H1 (cell line): ENCODE data around the gene CPXM1. TPM values are rescaled to one million over a fixed set of nuclear protein-coding genes. Genes with fewer than 3 reads are reported as not detected.

Experiments used
- E2F6 ChIP-seq: IDR thresholded peaks from 2 replicates; pipeline ENCODE4 v1.6.1; 2012; ENCODE audit warnings: inconsistent platforms
- EZH2 ChIP-seq: fragments of 200-600 bp; sonication (generic); IDR thresholded peaks from 2 replicates; pipeline ENCODE4 v1.7.1; 2012; ENCODE audit warnings: low read depth, mild to moderate bottlenecking, moderate library complexity, low read length, inconsistent platforms; ENCODE audit not compliant: severe bottlenecking
- RNF2 ChIP-seq: fragments of 200-900, 300-1000 bp; sonication (generic); IDR thresholded peaks from 2 replicates; pipeline ENCODE4 v1.7.1; 2016; ENCODE audit warnings: borderline replicate concordance, low read depth, mild to moderate bottlenecking, antibody characterized with exemption, low read length; ENCODE audit not compliant: poor library complexity, severe bottlenecking; ENCODE audit errors: missing control alignments
- TBP ChIP-seq: IDR thresholded peaks from 2 replicates; pipeline ENCODE4 v1.6.1; 2011; ENCODE audit warnings: low read depth, low read length, improper control_type of control experiment
- polyA plus RNA-seq, 7 experiments: library from polyadenylated mRNA; depleted of rRNA in 3 of 7; stranded (reverse) in 5 of 7; unstranded in 2 of 7; fragments of >200 nt in 5 of 7; fragments of 200-250 nt in 2 of 7; gene quantifications; 1 replicate in 5 of 7; 2 replicates in 1 of 7; 4 replicates in 1 of 7; pipeline versions ENCODE4 v1.2.1 to v1.2.3, GENCODE V29; 2011 to 2013; ENCODE audit warnings: missing spikeins in 2 of 7, mixed read lengths in 2 of 7
- total RNA-seq: library from RNA; stranded (reverse); fragmentation: NEBNext Ultra II Directional; extraction: Animal tissue kit (Norgen Biotek cat#: 25700); gene quantifications from 2 replicates; pipeline ENCODE4 v1.2.1, GENCODE V29; 2021
- TF ChIP-seq, protein P1 (sequence below): IDR thresholded peaks from 2 replicates; pipeline ENCODE4 v1.6.1; 2011; ENCODE audit warnings: low read length, improper control_type of control experiment
- TF ChIP-seq, protein P2 (sequence below): fragments of 300-600 bp; sonication (generic); IDR thresholded peaks from 2 replicates; pipeline ENCODE4 v1.7.1; 2012; ENCODE audit warnings: low read length, moderate library complexity, mild to moderate bottlenecking, inconsistent platforms; ENCODE audit not compliant: insufficient replicate concordance

Gene CPXM1
- total and polyA plus RNA-seq, 2 of the 8 experiments (the other 6 are each of a cell fraction or from before 2014, with no cell fraction given): 31.3 to 81.9 TPM

GRCh38 chr20:2820896-2821869 is 20.8 kb upstream of the CPXM1 start (continued):
- TF ChIP-seq RNF2 (no peak), TBP (no peak), EZH2 (peak; percentile 78), E2F6 (peak; percentile 71)
- TF ChIP-seq, protein P1, sequence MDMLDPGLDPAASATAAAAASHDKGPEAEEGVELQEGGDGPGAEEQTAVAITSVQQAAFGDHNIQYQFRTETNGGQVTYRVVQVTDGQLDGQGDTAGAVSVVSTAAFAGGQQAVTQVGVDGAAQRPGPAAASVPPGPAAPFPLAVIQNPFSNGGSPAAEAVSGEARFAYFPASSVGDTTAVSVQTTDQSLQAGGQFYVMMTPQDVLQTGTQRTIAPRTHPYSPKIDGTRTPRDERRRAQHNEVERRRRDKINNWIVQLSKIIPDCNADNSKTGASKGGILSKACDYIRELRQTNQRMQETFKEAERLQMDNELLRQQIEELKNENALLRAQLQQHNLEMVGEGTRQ: no peak
- TF ChIP-seq, protein P2, sequence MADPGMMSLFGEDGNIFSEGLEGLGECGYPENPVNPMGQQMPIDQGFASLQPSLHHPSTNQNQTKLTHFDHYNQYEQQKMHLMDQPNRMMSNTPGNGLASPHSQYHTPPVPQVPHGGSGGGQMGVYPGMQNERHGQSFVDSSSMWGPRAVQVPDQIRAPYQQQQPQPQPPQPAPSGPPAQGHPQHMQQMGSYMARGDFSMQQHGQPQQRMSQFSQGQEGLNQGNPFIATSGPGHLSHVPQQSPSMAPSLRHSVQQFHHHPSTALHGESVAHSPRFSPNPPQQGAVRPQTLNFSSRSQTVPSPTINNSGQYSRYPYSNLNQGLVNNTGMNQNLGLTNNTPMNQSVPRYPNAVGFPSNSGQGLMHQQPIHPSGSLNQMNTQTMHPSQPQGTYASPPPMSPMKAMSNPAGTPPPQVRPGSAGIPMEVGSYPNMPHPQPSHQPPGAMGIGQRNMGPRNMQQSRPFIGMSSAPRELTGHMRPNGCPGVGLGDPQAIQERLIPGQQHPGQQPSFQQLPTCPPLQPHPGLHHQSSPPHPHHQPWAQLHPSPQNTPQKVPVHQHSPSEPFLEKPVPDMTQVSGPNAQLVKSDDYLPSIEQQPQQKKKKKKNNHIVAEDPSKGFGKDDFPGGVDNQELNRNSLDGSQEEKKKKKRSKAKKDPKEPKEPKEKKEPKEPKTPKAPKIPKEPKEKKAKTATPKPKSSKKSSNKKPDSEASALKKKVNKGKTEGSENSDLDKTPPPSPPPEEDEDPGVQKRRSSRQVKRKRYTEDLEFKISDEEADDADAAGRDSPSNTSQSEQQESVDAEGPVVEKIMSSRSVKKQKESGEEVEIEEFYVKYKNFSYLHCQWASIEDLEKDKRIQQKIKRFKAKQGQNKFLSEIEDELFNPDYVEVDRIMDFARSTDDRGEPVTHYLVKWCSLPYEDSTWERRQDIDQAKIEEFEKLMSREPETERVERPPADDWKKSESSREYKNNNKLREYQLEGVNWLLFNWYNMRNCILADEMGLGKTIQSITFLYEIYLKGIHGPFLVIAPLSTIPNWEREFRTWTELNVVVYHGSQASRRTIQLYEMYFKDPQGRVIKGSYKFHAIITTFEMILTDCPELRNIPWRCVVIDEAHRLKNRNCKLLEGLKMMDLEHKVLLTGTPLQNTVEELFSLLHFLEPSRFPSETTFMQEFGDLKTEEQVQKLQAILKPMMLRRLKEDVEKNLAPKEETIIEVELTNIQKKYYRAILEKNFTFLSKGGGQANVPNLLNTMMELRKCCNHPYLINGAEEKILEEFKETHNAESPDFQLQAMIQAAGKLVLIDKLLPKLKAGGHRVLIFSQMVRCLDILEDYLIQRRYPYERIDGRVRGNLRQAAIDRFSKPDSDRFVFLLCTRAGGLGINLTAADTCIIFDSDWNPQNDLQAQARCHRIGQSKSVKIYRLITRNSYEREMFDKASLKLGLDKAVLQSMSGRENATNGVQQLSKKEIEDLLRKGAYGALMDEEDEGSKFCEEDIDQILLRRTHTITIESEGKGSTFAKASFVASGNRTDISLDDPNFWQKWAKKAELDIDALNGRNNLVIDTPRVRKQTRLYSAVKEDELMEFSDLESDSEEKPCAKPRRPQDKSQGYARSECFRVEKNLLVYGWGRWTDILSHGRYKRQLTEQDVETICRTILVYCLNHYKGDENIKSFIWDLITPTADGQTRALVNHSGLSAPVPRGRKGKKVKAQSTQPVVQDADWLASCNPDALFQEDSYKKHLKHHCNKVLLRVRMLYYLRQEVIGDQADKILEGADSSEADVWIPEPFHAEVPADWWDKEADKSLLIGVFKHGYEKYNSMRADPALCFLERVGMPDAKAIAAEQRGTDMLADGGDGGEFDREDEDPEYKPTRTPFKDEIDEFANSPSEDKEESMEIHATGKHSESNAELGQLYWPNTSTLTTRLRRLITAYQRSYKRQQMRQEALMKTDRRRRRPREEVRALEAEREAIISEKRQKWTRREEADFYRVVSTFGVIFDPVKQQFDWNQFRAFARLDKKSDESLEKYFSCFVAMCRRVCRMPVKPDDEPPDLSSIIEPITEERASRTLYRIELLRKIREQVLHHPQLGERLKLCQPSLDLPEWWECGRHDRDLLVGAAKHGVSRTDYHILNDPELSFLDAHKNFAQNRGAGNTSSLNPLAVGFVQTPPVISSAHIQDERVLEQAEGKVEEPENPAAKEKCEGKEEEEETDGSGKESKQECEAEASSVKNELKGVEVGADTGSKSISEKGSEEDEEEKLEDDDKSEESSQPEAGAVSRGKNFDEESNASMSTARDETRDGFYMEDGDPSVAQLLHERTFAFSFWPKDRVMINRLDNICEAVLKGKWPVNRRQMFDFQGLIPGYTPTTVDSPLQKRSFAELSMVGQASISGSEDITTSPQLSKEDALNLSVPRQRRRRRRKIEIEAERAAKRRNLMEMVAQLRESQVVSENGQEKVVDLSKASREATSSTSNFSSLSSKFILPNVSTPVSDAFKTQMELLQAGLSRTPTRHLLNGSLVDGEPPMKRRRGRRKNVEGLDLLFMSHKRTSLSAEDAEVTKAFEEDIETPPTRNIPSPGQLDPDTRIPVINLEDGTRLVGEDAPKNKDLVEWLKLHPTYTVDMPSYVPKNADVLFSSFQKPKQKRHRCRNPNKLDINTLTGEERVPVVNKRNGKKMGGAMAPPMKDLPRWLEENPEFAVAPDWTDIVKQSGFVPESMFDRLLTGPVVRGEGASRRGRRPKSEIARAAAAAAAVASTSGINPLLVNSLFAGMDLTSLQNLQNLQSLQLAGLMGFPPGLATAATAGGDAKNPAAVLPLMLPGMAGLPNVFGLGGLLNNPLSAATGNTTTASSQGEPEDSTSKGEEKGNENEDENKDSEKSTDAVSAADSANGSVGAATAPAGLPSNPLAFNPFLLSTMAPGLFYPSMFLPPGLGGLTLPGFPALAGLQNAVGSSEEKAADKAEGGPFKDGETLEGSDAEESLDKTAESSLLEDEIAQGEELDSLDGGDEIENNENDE: no peak
